Measurements from ENCODE around the gene TNIP3. TPM values are rescaled to one million over a fixed set of nuclear protein-coding genes. Genes with fewer than 3 reads are reported as not detected.

Gene TNIP3
- 0.09 and 0.11 TPM in 2 replicates for total RNA-seq

DNA sequence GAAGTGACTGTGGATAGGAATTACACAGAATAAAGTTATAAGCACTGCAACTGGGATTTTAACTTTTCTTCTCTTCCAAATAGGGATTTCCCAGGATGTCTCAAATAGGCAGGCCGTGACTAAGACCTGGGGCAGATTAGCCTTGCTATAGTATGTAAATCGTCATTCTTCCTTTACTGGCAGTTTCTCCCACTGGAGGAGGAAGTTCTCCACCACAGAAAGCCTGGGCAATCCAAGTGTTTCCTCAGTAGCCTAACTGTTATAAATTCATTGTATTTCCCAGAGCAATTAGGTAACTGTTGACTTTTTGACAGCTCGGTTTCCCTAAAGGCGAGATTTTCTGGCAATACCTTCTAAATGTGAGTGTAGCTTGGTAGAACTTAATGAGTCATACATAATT is at the start of gene TNIP3:
Gene TNIP3, minus strand, starts transcription at position 31 of the 400 bp plus-strand sequence. CDS start 196 bp downstream, outside the sequence.

Other genes starting within 250 kb of the TNIP3 start
- gene PRDM5, start 241.6 kb downstream of the TNIP3 start, total RNA-seq, result 6.2 and 7.4 TPM in 2 replicates
- gene NDNF, start 91.8 kb downstream of the TNIP3 start, total RNA-seq, result 0.87 and 3.4 TPM in 2 replicates
- gene QRFPR, start 216.7 kb upstream of the TNIP3 start, total RNA-seq, result 0.87 and 1.8 TPM in 2 replicates

All from dermis lymphatic vessel endothelial cell (primary cell).